NCI-H82 (cell line): Measurements from ENCODE around the gene LSM3.

ENCODE experiments used
- DNase-seq: peaks from one replicate; lab custom pipeline; 2025; lab: John Stamatoyannopoulos, UW

LSM3 gene

DNA sequence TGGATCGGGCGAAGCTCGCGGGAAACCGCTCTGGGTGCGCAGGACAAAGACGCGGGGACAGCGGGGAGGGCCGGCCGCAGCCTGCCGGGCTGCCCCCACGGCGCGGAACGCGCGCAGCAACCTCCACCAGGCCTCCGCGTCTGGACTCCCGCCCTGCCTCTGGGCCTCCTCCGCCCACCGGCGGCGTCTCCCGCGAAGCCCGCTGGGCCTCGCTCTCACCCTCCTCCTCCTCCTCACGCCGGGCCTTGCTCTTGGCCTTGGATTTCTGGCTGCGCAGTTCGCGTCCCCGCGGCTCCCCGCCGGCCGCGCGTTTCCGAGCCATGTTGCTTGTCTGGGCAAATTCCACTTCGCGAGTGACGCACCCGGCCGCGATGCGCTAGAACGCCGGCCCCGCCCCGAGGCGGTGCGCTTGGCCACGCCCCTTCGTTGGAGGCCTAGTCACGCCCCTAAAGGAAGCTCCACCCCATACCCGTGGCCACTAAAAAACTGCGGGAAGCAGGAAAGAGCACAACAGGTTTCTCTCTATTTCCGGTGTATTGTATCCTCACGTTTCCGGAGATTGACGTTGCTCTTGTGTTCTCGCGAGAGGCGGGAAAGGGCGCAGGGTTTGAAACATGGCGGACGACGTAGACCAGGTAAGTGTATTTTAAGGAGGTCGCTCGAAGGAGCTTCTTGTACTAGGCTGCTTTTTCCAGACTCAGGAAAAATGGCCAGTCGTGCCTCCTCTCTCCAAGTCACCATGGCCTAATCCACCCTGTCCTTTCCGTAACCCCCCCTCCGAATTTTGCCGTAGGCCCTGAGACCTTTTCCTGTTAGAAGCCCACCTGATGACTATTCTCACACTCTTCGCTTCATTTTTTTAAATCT is at the start of gene LSM3, which contains the start of gene XPC:
Gene LSM3, plus strand, starts transcription at position 571 of the 867 bp plus-strand sequence. Its CDS starts 44 bp downstream, at position 615.
Gene XPC, minus strand, starts transcription at position 355 of the 867 bp plus-strand sequence. Its CDS starts 33 bp downstream, at position 322.
- DNase-seq, result peak; percentile 98

DNA sequence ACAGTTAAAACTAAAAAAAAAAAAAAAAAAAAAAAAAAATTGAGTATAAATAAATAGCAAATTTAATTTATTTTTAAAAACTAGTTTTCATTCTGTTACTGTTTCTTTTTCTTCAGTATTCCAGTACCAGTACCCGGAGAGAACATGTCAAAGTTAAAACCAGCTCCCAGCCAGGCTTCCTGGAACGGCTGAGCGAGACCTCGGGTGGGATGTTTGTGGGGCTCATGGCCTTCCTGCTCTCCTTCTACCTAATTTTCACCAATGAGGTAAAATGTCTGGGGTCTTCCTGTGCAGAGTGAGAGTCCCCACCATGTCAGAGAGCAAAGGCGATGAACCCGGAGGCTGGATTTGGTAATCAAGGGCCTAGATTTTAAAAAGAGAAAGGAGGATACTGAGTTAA is 49.3 kb upstream of the LSM3 start:
- no peak for DNase-seq

DNA sequence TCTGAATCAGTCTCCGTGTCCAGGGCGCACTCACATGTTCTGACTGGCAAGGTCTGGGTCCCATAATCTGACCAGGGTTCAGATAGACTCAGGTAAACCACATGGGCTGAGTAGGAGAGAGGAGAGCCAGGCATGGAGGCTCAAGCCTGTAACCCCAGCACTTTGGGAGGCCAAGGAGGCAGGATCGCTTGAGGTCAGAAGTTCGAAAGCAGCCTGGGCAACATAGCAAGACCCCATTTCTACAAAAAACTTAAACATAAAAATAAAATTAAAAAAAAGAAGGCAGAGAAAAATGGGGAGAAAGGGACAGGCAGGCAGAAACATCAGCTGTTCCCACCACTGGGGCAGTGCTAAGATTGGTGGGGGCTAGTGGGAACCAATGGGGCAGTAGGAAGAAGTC is 48.4 kb upstream of the LSM3 start:
- DNase-seq, result no peak

DNA sequence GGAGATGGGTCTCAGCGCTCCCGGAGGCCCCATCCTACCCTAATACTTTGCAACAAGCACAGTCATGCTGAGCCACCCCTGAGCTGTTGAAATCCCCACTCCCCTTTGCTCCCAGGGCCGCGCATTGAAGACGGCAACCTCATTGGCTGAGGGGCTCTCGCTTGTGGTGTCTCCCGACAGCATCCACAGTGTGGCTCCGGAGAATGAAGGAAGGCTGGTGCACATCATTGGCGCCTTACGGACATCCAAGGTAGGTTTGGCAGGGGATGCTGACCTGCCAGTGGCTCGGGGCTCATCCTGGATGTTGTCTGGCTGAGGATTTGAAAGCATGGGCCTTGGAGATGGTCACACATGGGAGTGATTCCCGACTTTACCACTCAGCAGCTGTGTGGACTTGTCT is 47.9 kb upstream of the LSM3 start:
- DNase-seq, result no peak

DNA sequence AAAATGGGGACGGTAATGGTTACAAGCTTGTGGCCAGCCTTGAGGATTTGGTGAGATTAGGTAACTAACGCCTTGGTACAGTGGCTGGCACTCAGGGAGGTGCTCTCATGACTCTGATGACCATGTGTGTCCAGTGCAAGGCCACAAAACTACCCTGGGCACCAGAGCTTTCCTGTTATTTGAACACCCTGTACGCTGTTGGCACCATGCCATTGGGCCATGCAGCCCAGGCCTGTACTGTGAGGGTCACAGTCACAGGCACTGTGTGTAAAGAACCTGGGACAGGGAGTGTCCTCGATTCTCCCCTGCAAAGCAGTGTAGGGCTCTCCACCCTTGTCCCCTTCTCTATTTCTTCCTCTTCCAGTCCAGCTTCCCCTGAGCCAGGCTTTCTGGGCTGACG is 47.5 kb upstream of the LSM3 start:
- no peak for DNase-seq

DNA sequence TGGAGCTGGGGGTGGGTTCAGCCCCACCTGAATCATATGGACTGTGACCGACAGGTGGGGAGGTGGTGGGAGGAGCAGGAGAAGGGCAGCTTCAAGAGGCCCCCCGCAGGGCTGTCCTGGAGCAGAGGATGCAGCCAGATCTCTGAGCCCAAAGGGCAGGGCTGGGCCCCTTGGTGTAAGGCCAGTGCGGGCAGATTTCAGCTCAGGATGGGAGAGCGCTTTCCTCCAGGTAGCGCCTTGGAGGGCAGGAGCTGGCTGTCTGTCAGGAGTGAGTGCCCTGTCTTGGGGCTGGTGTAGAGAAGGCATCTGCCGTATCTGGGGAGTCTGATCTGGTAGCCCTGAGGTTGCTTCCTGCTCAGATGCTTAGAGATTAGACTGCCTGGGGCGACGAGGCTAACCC is 46.5 kb upstream of the LSM3 start:
- no peak for DNase-seq

DNA sequence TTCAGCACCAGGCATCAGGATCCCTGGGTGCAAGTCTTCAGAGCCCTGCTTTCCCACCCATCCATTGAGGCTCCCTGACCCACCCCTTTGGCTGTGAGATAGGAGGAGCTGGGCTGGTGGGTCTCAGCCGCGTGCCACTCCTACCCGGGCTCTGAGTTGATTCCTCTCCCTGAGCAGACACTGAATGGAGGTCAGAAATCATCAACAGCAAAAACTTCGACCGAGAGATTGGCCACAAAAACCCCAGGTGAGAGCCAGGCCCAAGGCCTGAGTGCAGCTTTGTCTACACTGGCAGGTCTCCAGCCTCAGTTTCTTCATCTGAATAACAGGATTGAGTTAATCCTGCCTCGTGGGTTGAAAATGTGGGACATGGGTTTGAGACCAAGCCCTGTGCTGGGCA is 45.9 kb upstream of the LSM3 start:
- no peak for DNase-seq

DNA sequence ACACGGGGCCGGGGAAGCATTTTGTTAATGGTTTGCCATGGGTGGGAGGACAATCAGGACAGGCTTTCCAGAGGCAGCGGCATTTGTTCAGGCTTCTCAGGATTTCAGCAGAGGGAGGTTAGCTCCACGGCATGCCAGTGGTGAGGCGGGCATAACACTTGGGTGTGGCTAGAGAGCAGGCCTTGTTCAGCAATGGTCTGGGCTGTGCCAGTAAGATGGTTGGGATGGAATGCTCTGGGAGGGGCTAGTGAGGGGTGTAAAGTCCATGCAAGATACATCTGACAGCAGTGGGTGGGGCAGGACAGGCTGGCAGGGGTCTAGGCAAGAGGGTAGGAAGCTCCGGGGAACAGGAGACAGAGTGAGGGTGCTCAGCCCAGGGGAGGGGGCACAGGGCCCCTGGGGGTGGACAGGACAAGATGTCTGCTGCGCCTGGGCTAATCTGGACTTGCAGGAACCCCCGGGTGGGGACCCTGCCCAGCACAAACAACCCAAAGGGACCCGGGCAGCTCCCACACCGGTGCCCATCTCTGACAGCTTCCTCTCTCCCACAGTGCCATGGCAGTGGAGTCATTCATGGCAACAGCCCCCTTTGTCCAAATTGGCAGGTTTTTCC is 45.3 kb upstream of the LSM3 start:
- DNase-seq, result no peak

DNA sequence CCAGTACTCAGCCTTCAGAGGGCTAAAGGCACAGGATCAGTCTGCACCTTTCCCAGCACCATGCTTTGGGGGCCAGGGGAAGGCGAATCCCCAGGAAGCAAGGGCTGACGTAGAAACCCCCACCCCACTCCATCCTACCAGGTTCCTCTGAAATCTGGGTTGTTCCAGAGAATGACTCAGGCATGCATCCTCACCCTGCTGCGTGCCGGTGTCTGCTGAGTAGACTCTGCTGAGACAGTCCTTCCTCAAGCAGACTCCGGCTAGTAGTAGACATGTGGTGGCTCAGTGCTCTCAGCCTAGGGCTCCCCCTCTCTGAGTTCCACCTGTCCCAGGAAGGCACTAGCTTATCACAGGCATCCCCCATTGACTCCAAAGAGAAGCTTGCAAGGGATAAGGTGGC is 44.7 kb upstream of the LSM3 start:
- no peak for DNase-seq

DNA sequence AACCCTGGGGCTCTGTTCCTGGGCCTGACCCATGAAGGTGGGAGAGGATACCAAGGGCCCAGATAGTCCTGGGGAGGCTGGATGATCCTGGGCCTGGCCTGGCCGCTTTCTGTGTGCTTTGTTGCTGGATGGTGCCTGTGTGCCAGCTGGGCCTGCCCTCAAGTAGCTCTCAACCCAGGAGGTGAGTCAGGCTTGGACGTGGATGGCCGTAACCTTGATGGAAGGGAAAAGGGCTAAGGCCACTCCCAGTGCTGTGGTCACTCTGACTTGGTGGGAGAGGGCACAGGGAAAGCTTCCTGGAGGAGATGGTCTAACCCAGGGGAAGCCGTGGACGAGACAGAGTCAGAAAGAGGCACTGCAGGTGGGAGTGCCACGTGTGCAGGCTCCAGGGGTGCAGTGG is 44.3 kb upstream of the LSM3 start:
- DNase-seq, result no peak

DNA sequence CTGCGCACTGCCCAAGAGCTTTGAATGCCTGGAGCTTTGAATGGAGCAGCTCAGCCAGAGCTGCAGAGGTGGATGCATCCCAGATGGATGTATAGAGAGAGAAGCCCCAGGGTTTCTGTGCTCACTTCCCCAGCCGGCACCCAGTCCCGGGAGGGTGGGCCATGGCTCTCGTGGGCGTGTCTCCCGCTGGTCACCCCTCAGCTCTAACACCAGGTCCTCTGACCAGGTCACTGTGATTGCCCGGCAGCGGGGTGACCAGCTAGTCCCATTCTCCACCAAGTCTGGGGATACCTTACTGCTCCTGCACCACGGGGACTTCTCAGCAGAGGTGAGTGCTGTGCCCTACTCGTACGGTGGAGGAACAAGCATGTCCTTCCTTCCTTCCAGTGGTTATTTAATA is 43.0 kb upstream of the LSM3 start:
- DNase-seq, result no peak

DNA sequence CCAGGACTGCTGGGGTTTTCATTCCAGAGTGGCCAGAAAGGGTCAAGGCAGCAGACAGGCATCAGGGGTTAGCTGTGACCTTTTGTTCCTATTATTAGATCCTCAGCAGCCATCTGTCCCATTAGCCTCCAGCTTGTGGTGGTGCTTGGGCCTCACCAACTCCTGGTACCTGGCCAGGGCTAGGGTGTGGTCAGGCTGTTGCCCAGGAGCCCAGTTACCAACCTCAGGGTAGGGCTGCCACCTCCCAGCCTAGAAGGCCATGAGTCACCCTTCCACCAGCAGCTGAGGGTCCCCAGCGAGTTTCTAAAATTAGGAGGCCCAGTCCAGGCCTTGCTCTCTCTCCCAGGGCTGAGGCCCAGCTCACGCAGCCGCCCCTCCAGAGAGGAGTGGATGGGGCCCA is 41.6 kb upstream of the LSM3 start:
- no peak for DNase-seq

DNA sequence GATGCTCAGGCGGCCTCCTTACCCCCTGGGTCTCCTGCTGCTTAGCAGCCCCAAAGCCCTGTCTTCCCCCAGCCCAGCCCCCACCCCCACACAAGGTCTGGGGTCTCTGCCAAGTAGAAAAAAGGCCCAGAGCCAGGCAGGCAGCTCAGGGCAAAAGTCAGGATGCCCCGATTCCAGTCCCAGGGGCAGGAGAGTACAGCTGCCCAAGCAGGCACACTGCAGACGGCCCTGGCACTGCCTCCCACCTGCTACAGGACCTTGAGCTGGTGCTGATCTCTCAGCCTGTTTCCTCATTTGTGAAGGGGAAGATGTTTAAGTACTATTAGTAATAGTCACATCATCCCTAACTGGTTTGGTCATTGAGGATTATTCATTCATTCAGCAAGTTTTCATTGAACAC is 41.2 kb upstream of the LSM3 start:
- DNase-seq, result no peak

DNA sequence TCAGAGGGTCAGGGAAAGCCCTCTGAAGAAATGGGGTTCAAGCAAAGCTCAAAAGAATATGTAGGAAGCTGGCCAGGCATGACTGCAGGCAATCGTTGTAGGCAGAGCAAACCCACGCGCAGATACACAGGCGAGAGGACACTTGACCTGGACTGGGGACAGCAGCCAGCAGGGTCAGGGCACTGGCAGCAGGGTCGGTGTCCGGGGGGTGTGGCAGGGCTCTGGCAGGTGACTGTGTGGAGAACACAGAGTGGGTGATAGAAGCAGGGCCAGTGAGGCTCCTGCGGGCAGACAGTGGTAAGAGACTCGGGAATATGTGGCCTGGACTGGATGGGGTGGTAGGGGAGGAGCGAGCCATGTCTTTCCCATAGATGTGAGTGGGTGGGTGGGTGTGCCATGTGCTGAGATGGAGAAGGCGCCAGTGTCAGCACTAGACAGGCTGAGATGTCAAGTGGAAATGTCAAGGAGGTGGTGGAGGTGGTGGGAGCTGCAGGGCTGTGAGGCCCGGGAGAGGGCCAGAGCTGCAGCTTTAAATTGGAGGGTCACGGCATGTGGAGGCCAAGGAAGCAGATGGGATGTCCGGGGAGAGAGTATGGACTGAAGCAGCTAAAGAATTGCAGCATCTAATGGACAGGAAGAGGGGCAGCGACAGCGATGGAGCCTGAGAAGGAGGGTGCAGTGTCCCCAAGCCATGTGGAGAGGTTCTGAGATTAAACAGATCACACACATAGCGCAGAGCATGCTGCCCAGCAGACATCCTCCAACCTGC is 40.3 kb upstream of the LSM3 start:
- no peak for DNase-seq

DNA sequence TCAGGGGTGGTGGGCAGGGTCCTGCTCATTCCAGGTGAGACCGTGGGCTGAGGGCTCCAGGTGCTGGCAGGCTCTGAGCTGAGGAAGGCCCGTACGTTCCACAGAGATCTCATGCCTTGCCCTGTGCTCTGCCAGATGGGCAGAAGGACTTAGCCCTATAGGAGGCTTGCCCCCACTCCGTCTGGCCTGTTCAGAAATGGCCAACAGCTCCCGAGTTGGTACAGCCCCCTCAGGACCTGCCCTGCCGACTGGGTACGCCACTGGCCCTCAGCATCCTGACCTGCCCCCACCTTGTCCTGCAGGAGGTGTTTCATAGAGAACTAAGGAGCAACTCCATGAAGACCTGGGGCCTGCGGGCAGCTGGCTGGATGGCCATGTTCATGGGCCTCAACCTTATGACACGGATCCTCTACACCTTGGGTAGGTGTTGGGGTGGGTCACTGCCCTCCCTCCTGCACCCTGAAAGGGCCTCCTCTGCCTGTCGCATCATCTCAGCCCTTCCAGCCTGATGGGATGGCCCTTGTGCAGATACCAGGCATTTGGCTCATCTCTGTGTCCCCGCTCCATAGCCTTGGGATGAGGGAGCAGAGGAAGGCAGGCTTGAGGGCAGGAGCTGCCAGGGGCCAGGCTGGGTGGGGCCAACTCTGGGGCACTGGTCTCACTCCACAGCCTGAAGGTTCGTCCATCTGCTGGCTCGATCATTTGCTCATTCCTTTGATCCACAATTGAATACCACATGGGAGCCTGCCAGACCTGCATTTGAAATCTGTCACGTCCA is 39.5 kb upstream of the LSM3 start:
- no peak for DNase-seq

DNA sequence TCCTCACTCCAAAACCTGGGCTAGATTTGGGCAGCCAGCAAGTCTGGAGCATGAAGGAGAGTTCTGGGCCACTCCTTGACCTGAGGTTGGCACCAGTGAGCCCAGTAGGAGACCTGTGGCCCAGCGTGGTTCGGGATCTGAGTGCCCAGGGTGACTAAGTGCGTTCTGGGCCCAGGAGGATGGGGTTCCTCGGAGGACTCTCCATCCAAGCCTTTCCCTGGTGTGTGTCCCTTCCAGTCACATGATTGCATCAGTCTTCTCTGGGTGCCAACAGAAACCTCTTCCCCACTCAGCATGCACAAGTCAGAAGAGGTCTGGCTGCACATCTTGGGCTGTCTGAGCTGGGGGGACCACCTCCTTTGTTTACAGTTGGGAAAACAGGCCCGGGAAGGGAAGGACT is 38.8 kb upstream of the LSM3 start:
- no peak for DNase-seq

DNA sequence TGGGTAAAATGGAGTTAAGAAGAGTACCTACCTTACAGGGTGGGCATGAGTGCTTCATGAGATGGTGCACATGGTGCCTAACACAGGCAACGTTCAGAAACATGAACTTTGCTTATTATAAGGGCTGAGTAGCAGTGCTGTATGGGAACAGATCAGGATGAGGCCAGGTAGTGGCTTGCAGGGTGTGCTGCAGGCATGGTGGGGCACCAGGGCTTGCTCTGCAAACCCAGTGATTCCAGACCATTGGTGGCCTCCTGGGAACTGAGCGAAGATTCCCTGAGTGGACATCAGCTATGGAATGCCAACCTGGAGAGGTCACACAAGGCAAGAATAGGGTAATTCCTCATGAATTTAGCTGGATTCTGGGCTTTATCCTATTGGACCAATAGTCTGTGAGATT is 37.9 kb upstream of the LSM3 start:
- no peak for DNase-seq

DNA sequence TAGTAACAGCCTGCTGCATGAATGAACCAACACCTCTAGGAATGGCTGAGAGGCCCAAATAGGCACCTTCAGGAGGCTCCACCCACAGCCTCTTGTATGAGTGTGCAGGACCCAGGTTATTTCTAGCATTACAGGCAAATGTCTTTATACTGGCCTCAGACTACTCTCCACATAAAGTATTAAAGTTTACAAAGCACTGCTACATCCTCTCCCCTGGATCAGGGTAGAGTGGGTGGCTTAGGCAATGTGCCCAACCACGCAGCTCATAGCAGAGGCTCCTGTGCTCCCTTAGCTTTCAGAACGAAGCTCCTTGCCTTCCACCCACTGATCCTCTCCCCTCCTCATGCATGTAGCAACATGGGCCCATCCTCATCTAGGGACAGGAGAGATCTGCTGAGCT is 37.5 kb upstream of the LSM3 start:
- DNase-seq, result no peak

DNA sequence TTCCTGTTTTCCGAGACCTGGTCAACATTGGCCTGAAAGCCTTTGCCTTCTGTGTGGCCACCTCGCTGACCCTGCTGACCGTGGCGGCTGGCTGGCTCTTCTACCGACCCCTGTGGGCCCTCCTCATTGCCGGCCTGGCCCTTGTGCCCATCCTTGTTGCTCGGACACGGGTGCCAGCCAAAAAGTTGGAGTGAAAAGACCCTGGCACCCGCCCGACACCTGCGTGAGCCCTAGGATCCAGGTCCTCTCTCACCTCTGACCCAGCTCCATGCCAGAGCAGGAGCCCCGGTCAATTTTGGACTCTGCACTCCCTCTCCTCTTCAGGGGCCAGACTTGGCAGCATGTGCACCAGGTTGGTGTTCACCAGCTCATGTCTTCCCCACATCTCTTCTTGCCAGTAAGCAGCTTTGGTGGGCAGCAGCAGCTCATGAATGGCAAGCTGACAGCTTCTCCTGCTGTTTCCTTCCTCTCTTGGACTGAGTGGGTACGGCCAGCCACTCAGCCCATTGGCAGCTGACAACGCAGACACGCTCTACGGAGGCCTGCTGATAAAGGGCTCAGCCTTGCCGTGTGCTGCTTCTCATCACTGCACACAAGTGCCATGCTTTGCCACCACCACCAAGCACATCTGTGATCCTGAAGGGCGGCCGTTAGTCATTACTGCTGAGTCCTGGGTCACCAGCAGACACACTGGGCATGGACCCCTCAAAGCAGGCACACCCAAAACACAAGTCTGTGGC is 36.8 kb upstream of the LSM3 start:
- DNase-seq, result no peak

DNA sequence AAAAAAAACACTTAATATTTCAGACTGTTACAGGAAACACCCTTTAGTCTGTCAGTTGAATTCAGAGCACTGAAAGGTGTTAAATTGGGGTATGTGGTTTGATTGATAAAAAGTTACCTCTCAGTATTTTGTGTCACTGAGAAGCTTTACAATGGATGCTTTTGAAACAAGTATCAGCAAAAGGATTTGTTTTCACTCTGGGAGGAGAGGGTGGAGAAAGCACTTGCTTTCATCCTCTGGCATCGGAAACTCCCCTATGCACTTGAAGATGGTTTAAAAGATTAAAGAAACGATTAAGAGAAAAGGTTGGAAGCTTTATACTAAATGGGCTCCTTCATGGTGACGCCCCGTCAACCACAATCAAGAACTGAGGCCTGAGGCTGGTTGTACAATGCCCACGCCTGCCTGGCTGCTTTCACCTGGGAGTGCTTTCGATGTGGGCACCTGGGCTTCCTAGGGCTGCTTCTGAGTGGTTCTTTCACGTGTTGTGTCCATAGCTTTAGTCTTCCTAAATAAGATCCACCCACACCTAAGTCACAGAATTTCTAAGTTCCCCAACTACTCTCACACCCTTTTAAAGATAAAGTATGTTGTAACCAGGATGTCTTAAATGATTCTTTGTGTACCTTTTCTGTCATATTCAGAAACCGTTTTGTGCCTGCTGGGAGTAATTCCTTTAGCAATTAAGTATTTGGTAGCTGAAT is 35.9 kb upstream of the LSM3 start:
- DNase-seq, result no peak
